KOPT-K1 (cell line): ENCODE results near the gene OR5C1.
"Not testable (repeated sequence)": the region's sequence is repeated elsewhere in the genome, so short reads cannot be mapped to it uniquely, and the experiment has no call there.

ENCODE experiments used
- H3K27ac ChIP-seq: fragments of 200-600 bp; sonication (generic); 2 replicates; pipeline ENCODE4 v1.5.1; 2016; ENCODE audit warnings: antibody characterized with exemption, mild to moderate bottlenecking, low read depth, low read length; ENCODE audit not compliant: poor library complexity, severe bottlenecking
- H3K36me3 ChIP-seq: fragments of 200-600 bp; sonication (generic); 2 replicates; pipeline ENCODE4 v1.5.1; 2017; ENCODE audit warnings: antibody characterized with exemption, mild to moderate bottlenecking, low read length, moderate library complexity; ENCODE audit not compliant: insufficient read depth
- H3K9me3 ChIP-seq: fragments of 200-600 bp; sonication (generic); 2 replicates; pipeline ENCODE4 v1.5.1; 2017; ENCODE audit warnings: antibody characterized with exemption, low read length, mild to moderate bottlenecking; ENCODE audit not compliant: insufficient read depth, poor library complexity, severe bottlenecking

OR5C1 gene

DNA sequence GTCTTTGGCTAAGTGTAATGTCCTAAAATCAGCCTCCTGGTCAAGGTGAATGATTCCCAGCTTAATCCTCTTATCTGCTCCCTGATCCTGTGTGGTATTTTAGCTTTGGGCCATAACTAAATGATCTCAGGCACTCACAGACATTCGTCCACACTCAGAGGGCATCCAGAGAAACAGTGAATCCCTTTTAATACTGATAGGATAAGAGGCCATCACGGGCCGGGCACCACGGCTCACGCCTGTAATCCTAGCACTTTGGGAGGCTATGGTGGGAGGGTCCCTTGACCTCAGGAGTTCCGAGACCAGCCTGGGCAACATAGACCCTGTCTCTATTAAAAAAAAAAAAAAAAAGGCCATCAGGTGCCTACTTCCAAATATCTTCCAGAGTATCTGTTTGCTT is 33.3 kb downstream of the OR5C1 start:
- peaks cover 84% of the 10 kb centered on the region for H3K36me3 ChIP-seq
- H3K9me3 ChIP-seq: no peaks in the 10 kb centered on the region
- no peak overlapping the region for H3K27ac ChIP-seq

DNA sequence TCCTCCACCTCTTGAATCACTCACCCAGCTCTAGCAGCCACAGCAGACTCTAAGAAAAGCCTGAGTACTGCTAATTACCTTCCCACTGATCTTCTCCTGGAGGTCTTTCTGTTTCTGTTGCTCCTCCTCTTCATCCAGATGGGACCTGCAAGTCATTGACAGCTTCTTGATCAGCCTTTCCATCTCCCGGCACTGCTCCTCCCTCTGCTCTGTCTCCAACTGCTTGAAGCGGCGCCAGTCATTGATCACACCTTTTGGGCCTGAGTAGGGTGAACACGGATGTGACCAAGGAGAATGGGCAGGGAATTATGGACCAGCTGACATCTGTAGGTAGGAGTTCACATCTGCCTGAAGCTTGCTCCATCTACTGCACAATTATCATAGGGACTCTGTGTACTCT is 34.2 kb downstream of the OR5C1 start:
- no peak overlapping the region for H3K27ac ChIP-seq

DNA sequence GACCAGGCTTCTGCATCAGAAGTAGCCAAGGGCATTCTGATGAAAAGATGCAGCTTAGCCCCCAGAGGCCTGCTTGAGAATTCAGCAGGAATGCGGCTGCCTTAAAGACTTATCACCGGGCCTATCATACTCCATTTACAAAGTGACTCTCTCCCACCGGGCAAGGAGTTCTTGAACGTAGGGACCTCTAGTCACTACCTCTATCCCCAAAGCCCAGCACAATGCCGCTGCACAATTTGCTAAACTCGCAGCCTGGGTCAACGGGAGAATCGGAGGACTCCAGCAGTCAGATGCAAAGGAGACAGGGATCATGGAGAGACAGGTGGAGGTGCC is 39.0 kb downstream of the OR5C1 start:
- Histone ChIP-seq H3K36me3 (peaks cover 36% of the 10 kb centered on the region), H3K9me3 (no peaks in the 10 kb centered on the region), H3K27ac (peak overlapping the region; percentile 89)

More for the DNA sequence above, 34.2 kb downstream of the OR5C1 start:
- H3K36me3 ChIP-seq: peaks cover 76% of the 10 kb centered on the region
- H3K9me3 ChIP-seq: no peaks in the 10 kb centered on the region

DNA sequence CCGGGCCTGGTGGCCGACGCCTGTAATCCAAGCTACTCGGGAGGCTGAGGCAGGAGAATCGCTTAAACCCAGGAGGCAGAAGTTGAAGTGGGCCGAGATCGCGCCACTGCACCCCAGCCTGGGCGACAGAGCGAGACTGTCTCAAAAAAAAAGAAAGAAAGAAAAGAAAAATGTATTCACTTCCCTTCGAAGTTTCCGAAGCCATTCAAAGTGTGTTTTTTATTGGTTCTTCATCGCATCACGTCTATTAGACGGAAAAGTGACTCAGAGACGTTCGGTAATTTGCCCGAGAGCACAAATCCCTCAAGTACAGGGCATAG is 40.2 kb downstream of the OR5C1 start:
- not testable (repeated sequence) for H3K9me3 ChIP-seq
- peak overlapping the region; percentile 89 for H3K27ac ChIP-seq

DNA sequence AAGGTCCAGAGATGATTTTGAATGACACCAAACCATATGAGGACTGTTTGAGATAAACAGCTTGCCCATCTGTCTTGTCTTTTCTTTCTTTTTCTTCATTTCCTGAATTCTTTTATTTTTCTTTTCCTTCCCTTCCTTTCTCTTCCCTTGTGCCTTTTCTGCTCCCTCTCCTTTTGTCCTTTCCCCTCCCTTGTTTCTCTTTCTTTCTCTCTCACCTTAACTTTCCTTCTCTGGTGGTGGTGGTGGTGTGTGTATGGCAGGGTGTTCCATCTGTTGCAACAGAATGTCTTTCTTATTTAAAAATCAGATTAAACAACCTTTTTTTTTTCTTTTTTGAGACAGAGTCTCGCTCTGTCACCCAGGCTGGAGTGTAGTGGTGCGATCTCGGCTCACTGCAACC is 43.5 kb downstream of the OR5C1 start:
- H3K9me3 ChIP-seq: no peaks in the 10 kb centered on the region
- H3K27ac ChIP-seq: no peak overlapping the region
- H3K36me3 ChIP-seq: no peaks in the 10 kb centered on the region

More for the DNA sequence above, 40.2 kb downstream of the OR5C1 start:
- H3K36me3 ChIP-seq: peaks cover 24% of the 10 kb centered on the region

DNA sequence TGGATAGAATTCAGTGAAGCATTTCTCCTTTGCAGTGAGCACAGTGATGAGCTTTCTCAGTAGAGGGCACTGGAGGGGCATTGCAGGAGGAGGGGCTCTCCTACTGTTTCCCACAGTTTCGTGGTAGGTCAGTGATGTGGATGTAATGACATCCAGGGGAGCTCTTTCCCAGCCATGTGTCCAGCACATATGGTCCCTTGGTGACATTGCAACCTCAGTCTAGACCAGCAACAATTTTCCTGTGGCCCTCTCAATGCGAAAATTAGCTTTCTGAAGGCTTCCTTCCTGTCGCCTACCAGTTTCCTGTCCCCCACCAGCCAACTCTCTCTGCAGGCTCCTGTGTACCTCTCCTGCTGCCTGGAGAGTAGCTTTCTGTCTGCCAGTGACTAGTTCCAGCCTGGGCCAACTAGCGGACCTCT is 46.6 kb downstream of the OR5C1 start:
- H3K36me3 ChIP-seq: no peaks in the 10 kb centered on the region

DNA sequence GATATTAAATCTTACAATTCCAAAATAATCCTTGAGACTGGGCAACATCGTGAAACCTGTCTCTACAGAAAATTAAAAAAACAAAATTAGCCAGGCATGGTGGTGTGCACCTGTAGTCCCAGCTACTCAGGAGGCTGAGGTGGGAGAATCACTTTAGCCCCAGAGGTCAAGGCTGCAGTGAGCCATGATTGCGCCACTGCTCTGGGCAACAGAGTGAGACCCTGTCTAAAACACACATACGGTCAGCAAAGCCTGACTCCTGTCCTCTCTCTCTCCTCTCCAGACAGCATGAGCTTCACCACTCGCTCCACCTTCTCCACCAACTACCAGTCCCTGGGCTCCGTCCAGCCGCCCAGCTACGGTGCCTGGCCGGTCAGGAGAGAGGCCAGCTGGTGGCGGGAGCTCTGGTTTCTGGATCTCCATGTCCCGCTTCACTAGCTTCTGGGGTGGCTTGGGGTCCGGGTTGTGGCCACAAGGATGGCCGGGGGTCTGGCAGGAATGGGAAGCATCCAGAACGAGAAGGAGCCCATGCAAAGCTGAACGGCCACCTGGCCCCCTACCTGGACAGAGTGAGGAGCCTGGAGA is 48.6 kb downstream of the OR5C1 start:
- Histone ChIP-seq H3K9me3 (no peaks in the 10 kb centered on the region), H3K36me3 (no peaks in the 10 kb centered on the region), H3K27ac (no peak overlapping the region)

More for the DNA sequence above, 46.6 kb downstream of the OR5C1 start:
- Histone ChIP-seq H3K9me3 (no peaks in the 10 kb centered on the region), H3K27ac (peak overlapping the region; percentile 73)

DNA sequence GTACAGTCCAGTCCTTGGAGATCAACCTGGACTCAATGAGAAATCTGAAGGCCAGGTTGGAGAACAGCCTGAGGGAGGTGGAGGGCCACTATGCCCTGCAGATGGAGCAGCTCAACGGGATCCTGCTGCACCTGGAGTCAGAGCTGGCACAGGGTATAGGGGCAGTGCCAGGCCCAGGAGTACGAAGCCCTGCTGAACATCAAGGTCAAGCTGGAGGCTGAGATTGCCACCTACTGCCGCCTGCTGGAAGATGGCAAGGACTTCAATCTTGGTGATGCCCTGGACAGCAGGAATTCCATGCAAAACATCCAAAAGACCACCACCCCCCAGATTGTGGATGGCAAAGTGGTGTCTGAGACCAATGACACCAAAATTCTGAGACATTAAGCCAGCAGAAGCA is 49.7 kb downstream of the OR5C1 start:
- not testable (repeated sequence) for H3K9me3 ChIP-seq, H3K36me3 ChIP-seq, H3K27ac ChIP-seq
